Measurements from ENCODE around the gene FAM9B.
A peak's percentile ranks its signal among the peaks of the same experiment; 100 is the strongest.
"Not testable (repeated sequence)": the region's sequence is repeated elsewhere in the genome, so short reads cannot be mapped to it uniquely, and the experiment has no call there.

The FAM9B gene

GRCh38 chrX:9033989-9034388 lies at the start of gene FAM9B:
TSS of gene FAM9B (minus strand) at chrX:9034127. CDS start at chrX:9032986, 1,141 bp downstream.
- DNase-seq (ENCODE audit: low read depth): no peak

GRCh38 chrX:9081271-9081670 lies 47.3 kb upstream of the FAM9B start:
- DNase-seq (ENCODE audit: low read depth): no peak

- no peak for DNase-seq (ENCODE audit: low read depth)
Observed at GRCh38 chrX:9074326-9074725, 40.4 kb upstream of the FAM9B start.

- DNase-seq (ENCODE audit: low read depth): peak; percentile 73
Observed at GRCh38 chrX:9072281-9072680, 38.4 kb upstream of the FAM9B start.

- DNase-seq (ENCODE audit: low read depth): peak; percentile 36
Observed at GRCh38 chrX:9071031-9071650, 37.2 kb upstream of the FAM9B start.

GRCh38 chrX:9069573-9069972 lies 35.6 kb upstream of the FAM9B start:
- DNase-seq (ENCODE audit: low read depth): no peak

GRCh38 chrX:9064694-9065093 lies 30.8 kb upstream of the FAM9B start:
- no peak for DNase-seq (ENCODE audit: low read depth)

GRCh38 chrX:9062641-9063040 lies 28.7 kb upstream of the FAM9B start:
- no peak for DNase-seq (ENCODE audit: low read depth)

- DNase-seq (ENCODE audit: low read depth): no peak
Observed at GRCh38 chrX:9055354-9055753, 21.4 kb upstream of the FAM9B start.

GRCh38 chrX:9052081-9052480 lies 18.2 kb upstream of the FAM9B start:
- no peak for DNase-seq (ENCODE audit: low read depth)

- DNase-seq (ENCODE audit: low read depth): no peak
Observed at GRCh38 chrX:9050331-9050730, 16.4 kb upstream of the FAM9B start.

GRCh38 chrX:9048801-9049200 lies 14.9 kb upstream of the FAM9B start:
- peak; percentile 14 for DNase-seq (ENCODE audit: low read depth)

- DNase-seq (ENCODE audit: low read depth): no peak
Observed at GRCh38 chrX:9038244-9038643, 4.3 kb upstream of the FAM9B start.

- no peak for DNase-seq (ENCODE audit: low read depth)
Observed at GRCh38 chrX:9037296-9037695, 3.4 kb upstream of the FAM9B start.

- no peak for DNase-seq (ENCODE audit: low read depth)
Observed at GRCh38 chrX:9033586-9033985, 341 bp downstream of the FAM9B start.

GRCh38 chrX:9033179-9033578 lies 748 bp downstream of the FAM9B start:
- no peak for DNase-seq (ENCODE audit: low read depth)

GRCh38 chrX:9023293-9023692 lies 10.6 kb downstream of the FAM9B start:
- no peak for DNase-seq (ENCODE audit: low read depth)

GRCh38 chrX:9019151-9019550 lies 14.8 kb downstream of the FAM9B start:
- DNase-seq (ENCODE audit: low read depth): peak; percentile 24

- DNase-seq (ENCODE audit: low read depth): not testable (repeated sequence)
Observed at GRCh38 chrX:9018332-9018731, 15.6 kb downstream of the FAM9B start.

GRCh38 chrX:9003041-9003440 lies 30.9 kb downstream of the FAM9B start:
- DNase-seq (ENCODE audit: low read depth): no peak

- peak; percentile 59 for DNase-seq (ENCODE audit: low read depth)
Observed at GRCh38 chrX:8988446-8988845, 45.5 kb downstream of the FAM9B start.

- DNase-seq (ENCODE audit: low read depth): no peak
Observed at GRCh38 chrX:8987672-8988250, 46.2 kb downstream of the FAM9B start.

GRCh38 chrX:8984231-8984630 lies 49.7 kb downstream of the FAM9B start:
- DNase-seq (ENCODE audit: low read depth): peak; percentile 48

GRCh38 chrX:8981723-8982122 lies 52.2 kb downstream of the FAM9B start:
- DNase-seq (ENCODE audit: low read depth): no peak
